Right renal pelvis (tissue), 4 donors: ENCODE results near the gene ZNF616. TPM values are rescaled to one million over a fixed set of nuclear protein-coding genes. Genes with fewer than 3 reads are reported as not detected.
A peak's percentile ranks its signal among the peaks of the same experiment; 100 is the strongest.
"Not testable (repeated sequence)": the region's sequence is repeated elsewhere in the genome, so short reads cannot be mapped to it uniquely, and the experiment has no call there.

ENCODE experiments used
- DNase-seq, 4 donors: peaks; one replicate each; pipeline ENCODE4 v3.0.0-alpha.2; 2013; ENCODE audit warnings: low read depth in 4 of 4, low spot score in 3 of 4, missing footprints in 1 of 4
- polyA plus RNA-seq, 4 donors: library from polyadenylated mRNA; unstranded; fragments of 120-200 nt; gene quantifications; one replicate each; pipeline ENCODE4 v1.2.1, GENCODE V29; 2013; ENCODE audit not compliant: insufficient read length in 4 of 4

The ZNF616 gene
- polyA plus RNA-seq, 4 donors = 15.9 to 22.1 (median 19.8) TPM

- no peak for DNase-seq
Measured at GRCh38 chr19:52112624-52113023, 27.1 kb downstream of the ZNF616 start.

- no peak for DNase-seq
Measured at GRCh38 chr19:52110780-52111179, 29.0 kb downstream of the ZNF616 start.

GRCh38 chr19:52102782-52103181 lies 37.0 kb downstream of the ZNF616 start:
- no peak for DNase-seq

GRCh38 chr19:52101866-52102562 lies 37.7 kb downstream of the ZNF616 start:
- DNase-seq = no peak

- DNase-seq = no peak
Measured at GRCh38 chr19:52099497-52100138, 40.1 kb downstream of the ZNF616 start.

GRCh38 chr19:52096416-52096815 lies 43.3 kb downstream of the ZNF616 start:
- DNase-seq = not testable (repeated sequence)

- peak; percentile 73 to 80 (median 76) for DNase-seq
Measured at GRCh38 chr19:52095172-52096014, 44.3 kb downstream of the ZNF616 start, which contains the start of gene ZNF841. TSS of gene ZNF841 (minus strand) at chr19:52095765. CDS start at chr19:52084801, 10,964 bp downstream.

GRCh38 chr19:52094526-52095130 lies 45.1 kb downstream of the ZNF616 start:
- DNase-seq = no peak

GRCh38 chr19:52086481-52086880 lies 53.3 kb downstream of the ZNF616 start:
- no peak for DNase-seq

- no peak for DNase-seq
Measured at GRCh38 chr19:52070496-52070895, 69.2 kb downstream of the ZNF616 start.

GRCh38 chr19:52069653-52070052 lies 70.1 kb downstream of the ZNF616 start:
- no peak for DNase-seq

- no peak for DNase-seq
Measured at GRCh38 chr19:52066258-52066863, 73.4 kb downstream of the ZNF616 start.

GRCh38 chr19:52065399-52065798 lies 74.3 kb downstream of the ZNF616 start:
- DNase-seq = no peak

Other genes with a start within 250 kb of the ZNF616 start
- 10 to 100 TPM; 26.5 to 31.0 (median 28.8) TPM for gene ZNF649, start 234.9 kb downstream of the ZNF616 start, polyA plus RNA-seq
- gene ZNF613, start 212.5 kb downstream of the ZNF616 start, polyA plus RNA-seq = 10 to 100 TPM; 10.9 to 16.4 (median 15.0) TPM
- 10 to 100 TPM; 16.2 to 18.6 (median 17.2) TPM for gene ZNF350, start 153.1 kb downstream of the ZNF616 start, polyA plus RNA-seq
- gene ZNF615, start 131.7 kb downstream of the ZNF616 start, polyA plus RNA-seq = 10 to 100 TPM; 14.9 to 19.3 (median 18.1) TPM
- gene ZNF614, start 111.6 kb downstream of the ZNF616 start, polyA plus RNA-seq = 10 to 100 TPM; 14.8 to 20.9 (median 18.6) TPM
- 10 to 100 TPM; 18.6 to 23.4 (median 22.5) TPM for gene ZNF432, start 91.1 kb downstream of the ZNF616 start, polyA plus RNA-seq
- gene ZNF841, start 44.2 kb downstream of the ZNF616 start, polyA plus RNA-seq = 10 to 100 TPM; 12.4 to 18.5 (median 14.7) TPM
- gene ZNF836, start 31.7 kb upstream of the ZNF616 start, polyA plus RNA-seq = 10 to 100 TPM; 16.0 to 17.3 (median 16.9) TPM
- 100 to 1,000 TPM; 448 to 532 (median 468) TPM for gene PPP2R1A, start 50.1 kb upstream of the ZNF616 start, polyA plus RNA-seq
- 10 to 100 TPM; 17.4 to 23.5 (median 22.2) TPM for gene ZNF766, start 129.6 kb upstream of the ZNF616 start, polyA plus RNA-seq
- gene ZNF480, start 157.2 kb upstream of the ZNF616 start, polyA plus RNA-seq = 10 to 100 TPM; 13.9 to 20.4 (median 18.7) TPM
- gene ZNF610, start 196.3 kb upstream of the ZNF616 start, polyA plus RNA-seq = 10 to 100 TPM; 10.1 to 15.1 (median 13.2) TPM
- 10 to 100 TPM; 20.6 to 27.7 (median 23.5) TPM for gene ZNF880, start 230.0 kb upstream of the ZNF616 start, polyA plus RNA-seq